Body of pancreas (tissue), 4 donors: Measurements from ENCODE around the gene GSTA2.

Experiments used
- POLR2A ChIP-seq, 3 donors: fragments of 450-650 bp; IDR thresholded peaks; one replicate each; pipeline ENCODE4 v1.6.1; 2016; ENCODE audit warnings: antibody characterized with exemption in 3 of 3, mild to moderate bottlenecking in 2 of 3
- TF ChIP-seq, protein P1 (sequence below), 7 experiments: fragments of 450-650 bp in 4 of 7; fragments of 200-600 bp in 3 of 7; sonication (generic) in 3 of 7; IDR thresholded peaks; one replicate each; pipeline ENCODE4 v1.5.1; 2016 to 2019; ENCODE audit warnings: antibody characterized with exemption in 7 of 7

DNA sequence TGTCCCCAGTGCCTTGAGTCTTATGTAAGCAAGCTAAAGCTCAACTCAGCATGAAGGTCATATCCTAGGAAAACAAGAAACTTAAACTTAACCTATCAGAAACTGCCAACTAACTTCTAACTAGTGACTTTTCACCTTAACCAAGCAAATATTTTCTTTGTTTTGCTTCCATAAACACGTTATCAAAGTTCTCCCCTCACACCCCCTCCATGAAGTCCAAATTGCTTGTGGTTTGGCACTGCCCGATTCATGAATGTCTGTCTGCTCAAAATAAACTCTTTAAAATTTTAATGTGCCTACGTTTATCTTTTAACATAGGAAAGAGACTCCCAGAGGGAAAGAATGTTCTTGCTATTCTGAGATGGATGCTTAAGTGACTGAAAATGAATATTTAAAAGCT lies 34.9 kb downstream of the GSTA2 start:
- TF ChIP-seq, protein P1, sequence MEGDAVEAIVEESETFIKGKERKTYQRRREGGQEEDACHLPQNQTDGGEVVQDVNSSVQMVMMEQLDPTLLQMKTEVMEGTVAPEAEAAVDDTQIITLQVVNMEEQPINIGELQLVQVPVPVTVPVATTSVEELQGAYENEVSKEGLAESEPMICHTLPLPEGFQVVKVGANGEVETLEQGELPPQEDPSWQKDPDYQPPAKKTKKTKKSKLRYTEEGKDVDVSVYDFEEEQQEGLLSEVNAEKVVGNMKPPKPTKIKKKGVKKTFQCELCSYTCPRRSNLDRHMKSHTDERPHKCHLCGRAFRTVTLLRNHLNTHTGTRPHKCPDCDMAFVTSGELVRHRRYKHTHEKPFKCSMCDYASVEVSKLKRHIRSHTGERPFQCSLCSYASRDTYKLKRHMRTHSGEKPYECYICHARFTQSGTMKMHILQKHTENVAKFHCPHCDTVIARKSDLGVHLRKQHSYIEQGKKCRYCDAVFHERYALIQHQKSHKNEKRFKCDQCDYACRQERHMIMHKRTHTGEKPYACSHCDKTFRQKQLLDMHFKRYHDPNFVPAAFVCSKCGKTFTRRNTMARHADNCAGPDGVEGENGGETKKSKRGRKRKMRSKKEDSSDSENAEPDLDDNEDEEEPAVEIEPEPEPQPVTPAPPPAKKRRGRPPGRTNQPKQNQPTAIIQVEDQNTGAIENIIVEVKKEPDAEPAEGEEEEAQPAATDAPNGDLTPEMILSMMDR (IDR thresholded peaks at IDR 0.05): no peak
- TF ChIP-seq POLR2A (IDR thresholded peaks at IDR 0.05): no peak
